ENCODE measurements around the gene SOD1.

GRCh38 chr21:31659536-31660258 lies at the start of gene SOD1:
- TF ChIP-seq CTCF (conservative IDR thresholded peaks at IDR 0.05) (no peak), EZH2 (IDR thresholded peaks at IDR 0.05; ENCODE audit: low read depth) (no peak)
